Measurements from ENCODE around the gene HDAC9. TPM values are rescaled to one million over a fixed set of nuclear protein-coding genes. Genes with fewer than 3 reads are reported as not detected.

HDAC9 gene
- total RNA-seq, 2 donors from 2014 or later = 1.5 to 4.0 TPM

- H3K4me1 ChIP-seq (ENCODE audit: control insufficient read depth, insufficient read depth, low read length) = peaks cover 2% of the 10 kb centered on the region
- no peaks in the 10 kb centered on the region for H3K27me3 Mint-ChIP-seq (ENCODE audit: insufficient read depth)
- H3K4me3 Mint-ChIP-seq = no peak overlapping the region
- no peak for TF ChIP-seq CTCF (conservative IDR thresholded peaks at IDR 0.05)
- H3K9me3 ChIP-seq (ENCODE audit: control insufficient read depth, low read length) = no peaks in the 10 kb centered on the region
- H3K4me1 Mint-ChIP-seq = peaks cover 4% of the 10 kb centered on the region
- H3K9me3 Mint-ChIP-seq = no peaks in the 10 kb centered on the region
- H3K36me3 Mint-ChIP-seq (ENCODE audit: low read depth) = no peaks in the 10 kb centered on the region
- DNase-seq = no peak
- H3K27me3 ChIP-seq (ENCODE audit: control insufficient read depth, insufficient read depth, low read length, poor library complexity, severe bottlenecking) = no peaks in the 10 kb centered on the region
- no peak overlapping the region for H3K4me3 ChIP-seq (ENCODE audit: low read length)
- WGBS, 2 experiments (ENCODE audit: insufficient coverage in 1 of 2, insufficient read length in 1 of 2) = 97% methylated on average over 1 of the region's 1 CpG; no CpG with 5 or more reads in 1 of the 2 experiments
- no peak overlapping the region for H3K27ac ChIP-seq (ENCODE audit: low read depth, low read length)
- H3K27ac Mint-ChIP-seq = no peak overlapping the region
- H3K36me3 ChIP-seq (ENCODE audit: control insufficient read depth, insufficient read depth, low read length) = no peaks in the 10 kb centered on the region
- no peak overlapping the region for H3K9ac ChIP-seq (ENCODE audit: extremely low read depth, low read length, poor library complexity, severe bottlenecking)
Observed at GRCh38 chr7:18889436-18889835, 393.9 kb downstream of the HDAC9 start.

DNA sequence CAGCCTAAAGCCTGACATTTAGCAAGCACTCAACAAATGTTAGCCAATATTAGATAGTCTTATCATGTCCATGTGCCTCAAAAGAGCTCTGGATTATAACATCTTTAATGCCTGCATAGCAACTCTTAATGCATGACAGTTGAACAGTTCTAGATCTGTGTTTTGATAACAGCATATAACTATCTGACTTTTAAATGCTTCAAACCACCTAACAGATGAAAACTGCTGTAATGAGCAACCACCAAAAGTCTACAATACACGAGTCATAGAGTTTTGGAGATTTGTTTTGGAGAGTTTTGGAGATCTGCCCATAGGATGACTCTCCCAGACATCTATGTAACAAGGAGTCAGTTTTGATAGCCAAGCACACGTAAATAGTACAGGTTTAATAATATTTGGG lies 394.6 kb downstream of the HDAC9 start:
- DNase-seq = no peak
- H3K9ac ChIP-seq (ENCODE audit: extremely low read depth, low read length, poor library complexity, severe bottlenecking) = no peak overlapping the region
- no peak overlapping the region for H3K27ac Mint-ChIP-seq
- no peaks in the 10 kb centered on the region for H3K27me3 ChIP-seq (ENCODE audit: control insufficient read depth, insufficient read depth, low read length, poor library complexity, severe bottlenecking)
- no peak overlapping the region for H3K4me3 ChIP-seq (ENCODE audit: low read length)
- H3K36me3 ChIP-seq (ENCODE audit: control insufficient read depth, insufficient read depth, low read length) = no peaks in the 10 kb centered on the region
- H3K36me3 Mint-ChIP-seq (ENCODE audit: low read depth) = no peaks in the 10 kb centered on the region
- no peak for TF ChIP-seq CTCF (conservative IDR thresholded peaks at IDR 0.05)
- H3K4me3 Mint-ChIP-seq = no peak overlapping the region
- peaks cover 2% of the 10 kb centered on the region for H3K4me1 ChIP-seq (ENCODE audit: control insufficient read depth, insufficient read depth, low read length)
- no peaks in the 10 kb centered on the region for H3K27me3 Mint-ChIP-seq (ENCODE audit: insufficient read depth)
- H3K27ac ChIP-seq (ENCODE audit: low read depth, low read length) = no peak overlapping the region
- 100% methylated on average over 2 of the region's 2 CpGs; no CpG with 5 or more reads in 1 of the 2 experiments for WGBS, 2 experiments (ENCODE audit: insufficient coverage in 1 of 2, insufficient read length in 1 of 2)
- H3K9me3 ChIP-seq (ENCODE audit: control insufficient read depth, low read length) = no peaks in the 10 kb centered on the region
- H3K4me1 Mint-ChIP-seq = peaks cover 4% of the 10 kb centered on the region
- no peaks in the 10 kb centered on the region for H3K9me3 Mint-ChIP-seq

DNA sequence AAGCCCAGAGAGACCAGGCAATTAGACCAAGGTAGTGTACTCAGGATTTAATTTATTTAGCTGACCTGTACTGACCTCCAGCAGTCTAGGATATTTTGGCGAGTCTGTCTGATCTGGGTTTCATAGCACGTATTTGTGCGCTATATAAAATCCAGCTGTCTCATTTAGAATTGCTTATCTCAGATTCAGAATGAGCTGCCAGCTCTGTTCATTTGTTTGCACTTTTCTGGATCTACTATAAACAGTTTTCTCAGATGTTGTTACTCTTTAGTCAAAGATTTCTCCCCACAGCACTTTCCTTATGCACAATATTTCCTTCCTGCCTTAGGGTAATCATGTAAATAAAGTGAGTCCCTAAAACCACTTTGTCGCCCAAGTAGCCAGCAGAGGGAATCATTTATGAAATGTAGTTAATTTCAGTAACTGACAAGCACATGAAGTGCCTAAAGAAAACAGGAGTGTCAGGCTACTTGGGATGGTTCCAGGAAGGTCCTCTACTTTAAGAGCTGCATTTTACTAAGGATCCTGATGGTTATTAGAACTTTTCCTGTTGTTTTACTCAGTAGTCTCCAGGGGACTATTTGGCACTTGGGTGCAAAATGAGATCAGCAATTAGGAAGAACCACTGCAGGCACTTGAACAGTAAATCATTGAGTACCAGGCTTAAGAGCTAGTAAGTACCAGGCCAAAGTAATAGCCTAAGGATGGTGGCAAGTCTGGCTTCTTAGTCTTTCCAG lies 395.5 kb downstream of the HDAC9 start:
- no peak for DNase-seq
- no peak overlapping the region for H3K9ac ChIP-seq (ENCODE audit: extremely low read depth, low read length, poor library complexity, severe bottlenecking)
- Mint-ChIP-seq H3K4me3 (no peak overlapping the region), H3K9me3 (no peaks in the 10 kb centered on the region), H3K4me1 (peaks cover 4% of the 10 kb centered on the region), H3K27me3 (ENCODE audit: insufficient read depth) (no peaks in the 10 kb centered on the region), H3K27ac (no peak overlapping the region), H3K36me3 (ENCODE audit: low read depth) (no peaks in the 10 kb centered on the region)
- H3K27ac ChIP-seq (ENCODE audit: low read depth, low read length) = no peak overlapping the region
- no peak overlapping the region for H3K4me3 ChIP-seq (ENCODE audit: low read length)
- no peaks in the 10 kb centered on the region for H3K9me3 ChIP-seq (ENCODE audit: control insufficient read depth, low read length)
- H3K4me1 ChIP-seq (ENCODE audit: control insufficient read depth, insufficient read depth, low read length) = peaks cover 2% of the 10 kb centered on the region
- no peaks in the 10 kb centered on the region for H3K36me3 ChIP-seq (ENCODE audit: control insufficient read depth, insufficient read depth, low read length)
- H3K27me3 ChIP-seq (ENCODE audit: control insufficient read depth, insufficient read depth, low read length, poor library complexity, severe bottlenecking) = no peaks in the 10 kb centered on the region
- 93 to 98% methylated on average over 4 of the region's 4 CpGs for WGBS, 2 experiments (ENCODE audit: insufficient coverage in 1 of 2, insufficient read length in 1 of 2)
- no peak for TF ChIP-seq CTCF (conservative IDR thresholded peaks at IDR 0.05)
